ENCODE results near the gene UNKL.

GRCh38 chr16:1449201-1449788 lies 34.8 kb upstream of the UNKL start:
- TF ChIP-seq CTCF (conservative IDR thresholded peaks at IDR 0.05 in 1 of 2, IDR thresholded peaks at IDR 0.05 in 1 of 2; ENCODE audit: extremely low read depth in 1 of 2, insufficient read depth in 1 of 2, low read depth in 1 of 2, low read length in 2 of 2) = no peak
- TF ChIP-seq EZH2 (IDR thresholded peaks at IDR 0.05; ENCODE audit: borderline replicate concordance, low read length) = no peak
